AG09319 (cell line): ENCODE results near the gene NEK8.
"Not testable (repeated sequence)": the region's sequence is repeated elsewhere in the genome, so short reads cannot be mapped to it uniquely, and the experiment has no call there.

Source experiments
- DNase-seq: peaks from one replicate; pipeline ENCODE4 v3.0.0-alpha.2; 2010; ENCODE audit warnings: low read depth; ENCODE audit errors: extremely low read depth
- CTCF ChIP-seq: IDR thresholded peaks from 2 replicates; pipeline ENCODE4 v1.5.1; 2011; ENCODE audit warnings: low read depth, mild to moderate bottlenecking, inconsistent platforms, low read length, moderate library complexity

The NEK8 gene

GRCh38 chr17:28716740-28717577 lies 11.6 kb upstream of the NEK8 start:
- no peak for DNase-seq
- no peak for TF ChIP-seq CTCF

- DNase-seq = peak; percentile 78
- TF ChIP-seq CTCF = no peak; the same call in 1 of the 2 replicates
These were observed 10.8 kb upstream of the NEK8 start, which contains the start of gene RAB34 for GRCh38 chr17:28717578-28718332. TSS of gene RAB34 (minus strand) at chr17:28717868. CDS start at chr17:28717266, 602 bp downstream.

- TF ChIP-seq CTCF = no peak
- no peak for DNase-seq
These were observed 10.1 kb upstream of the NEK8 start for GRCh38 chr17:28718333-28719020.

GRCh38 chr17:28719021-28719433 lies 9.6 kb upstream of the NEK8 start:
- no peak for TF ChIP-seq CTCF
- no peak for DNase-seq

- TF ChIP-seq CTCF = no peak; the same call in 1 of the 2 replicates
- no peak for DNase-seq
These were observed 8.2 kb upstream of the NEK8 start for GRCh38 chr17:28720247-28720996.

- not testable (repeated sequence) for DNase-seq
These were observed 7.6 kb upstream of the NEK8 start for GRCh38 chr17:28720997-28721329.
